ENCODE data around the gene RASAL1.

- TF ChIP-seq POLR2AphosphoS5 (IDR thresholded peaks at IDR 0.05; ENCODE audit: low read depth, low read length) (no peak), CTCF (IDR thresholded peaks at IDR 0.05 in 2 of 3, conservative IDR thresholded peaks at IDR 0.05 in 1 of 3; ENCODE audit: borderline replicate concordance in 1 of 3, insufficient read depth in 1 of 3, low read depth in 2 of 3, low read length in 2 of 3) (no peak)
These were observed 72.8 kb downstream of the RASAL1 start for GRCh38 chr12:113062502-113063395.
